ENCODE data around the gene KCNK10.
"Not testable (repeated sequence)": the region's sequence is repeated elsewhere in the genome, so short reads cannot be mapped to it uniquely, and the experiment has no call there.

KCNK10 gene

GRCh38 chr14:88264116-88264515 is 59.0 kb downstream of the KCNK10 start:
- DNase-seq: no peak

GRCh38 chr14:88261302-88261701 is 61.8 kb downstream of the KCNK10 start:
- not testable (repeated sequence) for DNase-seq

GRCh38 chr14:88258021-88258420 is 65.0 kb downstream of the KCNK10 start:
- no peak for DNase-seq

GRCh38 chr14:88256997-88257950 is 65.8 kb downstream of the KCNK10 start:
- DNase-seq: no peak

- DNase-seq: no peak
These were observed 67.3 kb downstream of the KCNK10 start for GRCh38 chr14:88255798-88256197.

GRCh38 chr14:88255196-88255595 is 67.9 kb downstream of the KCNK10 start:
- no peak for DNase-seq

GRCh38 chr14:88252498-88252897 is 70.6 kb downstream of the KCNK10 start:
- DNase-seq: no peak

- no peak for DNase-seq
These were observed 71.4 kb downstream of the KCNK10 start for GRCh38 chr14:88251650-88252049.

GRCh38 chr14:88249266-88249665 is 73.8 kb downstream of the KCNK10 start:
- no peak for DNase-seq

- no peak for DNase-seq
These were observed 74.5 kb downstream of the KCNK10 start for GRCh38 chr14:88248606-88249005.

- DNase-seq: no peak
These were observed 75.8 kb downstream of the KCNK10 start for GRCh38 chr14:88247228-88247627.

GRCh38 chr14:88245321-88245720 is 77.7 kb downstream of the KCNK10 start:
- peak; percentile 26 to 28 for DNase-seq

- DNase-seq: no peak
These were observed 79.1 kb downstream of the KCNK10 start for GRCh38 chr14:88243946-88244345.

- DNase-seq: no peak
These were observed 80.6 kb downstream of the KCNK10 start for GRCh38 chr14:88242446-88242845.

GRCh38 chr14:88241810-88242209 is 81.3 kb downstream of the KCNK10 start:
- DNase-seq: no peak

GRCh38 chr14:88234442-88234841 is 88.6 kb downstream of the KCNK10 start:
- no peak for DNase-seq

GRCh38 chr14:88233915-88234314 is 89.2 kb downstream of the KCNK10 start:
- peak; percentile 36 to 48 for DNase-seq

GRCh38 chr14:88232771-88233170 is 90.3 kb downstream of the KCNK10 start:
- DNase-seq: peak; percentile 63 to 81

GRCh38 chr14:88231603-88232002 is 91.5 kb downstream of the KCNK10 start:
- peak in 1 of 2 experiments; percentile 54 for DNase-seq

- no peak for DNase-seq
These were observed 93.6 kb downstream of the KCNK10 start for GRCh38 chr14:88229428-88229827.

- no peak for DNase-seq
These were observed 94.4 kb downstream of the KCNK10 start for GRCh38 chr14:88228522-88229236.

- DNase-seq: no peak
These were observed 95.4 kb downstream of the KCNK10 start for GRCh38 chr14:88227693-88228092.

- DNase-seq: peak in 1 of 2 experiments; percentile 22
These were observed 97.3 kb downstream of the KCNK10 start for GRCh38 chr14:88225721-88226120.
